Measurements from ENCODE around the gene EBF4. TPM values are rescaled to one million over a fixed set of nuclear protein-coding genes. Genes with fewer than 3 reads are reported as not detected.
"Not testable (repeated sequence)": the region's sequence is repeated elsewhere in the genome, so short reads cannot be mapped to it uniquely, and the experiment has no call there.

The EBF4 gene
- total RNA-seq, 1 experiment from 2014 or later = 4.8 TPM

GRCh38 chr20:2794866-2795447 lies 102.4 kb downstream of the EBF4 start:
- no peak for DNase-seq (ENCODE audit: low spot score)

GRCh38 chr20:2795451-2795850 lies 102.9 kb downstream of the EBF4 start:
- no peak for DNase-seq (ENCODE audit: low spot score)

- DNase-seq (ENCODE audit: low spot score) = no peak
Observed at GRCh38 chr20:2796011-2796660, 103.6 kb downstream of the EBF4 start.

GRCh38 chr20:2797136-2797983 lies 104.8 kb downstream of the EBF4 start:
- no peak for DNase-seq (ENCODE audit: low spot score)

GRCh38 chr20:2798095-2798805 lies 105.7 kb downstream of the EBF4 start:
- no peak for DNase-seq (ENCODE audit: low spot score)

- no peak for DNase-seq (ENCODE audit: low spot score)
Observed at GRCh38 chr20:2798814-2799213, 106.2 kb downstream of the EBF4 start.

GRCh38 chr20:2799271-2799670 lies 106.7 kb downstream of the EBF4 start:
- no peak for DNase-seq (ENCODE audit: low spot score)

GRCh38 chr20:2799688-2800520 lies 107.3 kb downstream of the EBF4 start:
- DNase-seq (ENCODE audit: low spot score) = no peak

GRCh38 chr20:2800521-2801285 lies 108.1 kb downstream of the EBF4 start, which contains the start of gene CPXM1:
TSS of gene CPXM1 (minus strand) at chr20:2800627. CDS start at chr20:2800572, 55 bp downstream.
- DNase-seq (ENCODE audit: low spot score) = no peak

GRCh38 chr20:2801286-2801728 lies 108.7 kb downstream of the EBF4 start:
- no peak for DNase-seq (ENCODE audit: low spot score)

GRCh38 chr20:2804041-2804828 lies 111.7 kb downstream of the EBF4 start:
- no peak for DNase-seq (ENCODE audit: low spot score)

GRCh38 chr20:2804852-2805688 lies 112.5 kb downstream of the EBF4 start:
- DNase-seq (ENCODE audit: low spot score) = no peak

GRCh38 chr20:2805689-2806350 lies 113.2 kb downstream of the EBF4 start:
- no peak for DNase-seq (ENCODE audit: low spot score)

- no peak for DNase-seq (ENCODE audit: low spot score)
Observed at GRCh38 chr20:2806351-2806701, 113.7 kb downstream of the EBF4 start.

GRCh38 chr20:2807019-2807418 lies 114.4 kb downstream of the EBF4 start:
- DNase-seq (ENCODE audit: low spot score) = no peak

GRCh38 chr20:2807929-2808328 lies 115.3 kb downstream of the EBF4 start:
- DNase-seq (ENCODE audit: low spot score) = not testable (repeated sequence)

GRCh38 chr20:2809690-2810089 lies 117.1 kb downstream of the EBF4 start:
- no peak for DNase-seq (ENCODE audit: low spot score)

Measured in H4 (cell line).